Measurements from ENCODE around the gene ARMC2.
"Not testable (repeated sequence)": the region's sequence is repeated elsewhere in the genome, so short reads cannot be mapped to it uniquely, and the experiment has no call there.

The ARMC2 gene

GRCh38 chr6:108883172-108883571 lies 35.0 kb downstream of the ARMC2 start:
- Mint-ChIP-seq H3K4me1 (ENCODE audit: low read depth in 2 of 2) (peaks cover 8 to 20% of the 10 kb centered on the region in 2 donors), H3K36me3 (ENCODE audit: insufficient read depth) (no peaks in the 10 kb centered on the region), H3K9me3 (peaks cover 6 to 11% of the 10 kb centered on the region in 2 donors), H3K27ac (no peak overlapping the region), H3K27me3 (no peaks in the 10 kb centered on the region), H3K4me3 (no peak overlapping the region)
- DNase-seq (no peak), ATAC-seq (replicated peaks) (no peak)

- Mint-ChIP-seq H3K27me3 (no peaks in the 10 kb centered on the region), H3K36me3 (ENCODE audit: insufficient read depth) (peaks cover 3% of the 10 kb centered on the region), H3K27ac (no peak overlapping the region), H3K4me3 (no peak overlapping the region), H3K9me3 (peaks cover 0 to 2% of the 10 kb centered on the region in 2 donors), H3K4me1 (ENCODE audit: low read depth in 2 of 2) (peaks cover 8 to 14% of the 10 kb centered on the region in 2 donors)
- DNase-seq: no peak
- ATAC-seq (replicated peaks): no peak
Observed at GRCh38 chr6:108884211-108885059, 36.2 kb downstream of the ARMC2 start.

- peaks cover 3% of the 10 kb centered on the region for H3K36me3 Mint-ChIP-seq (ENCODE audit: insufficient read depth)
- H3K27me3 Mint-ChIP-seq: no peaks in the 10 kb centered on the region
- no peak overlapping the region for H3K27ac Mint-ChIP-seq
- no peak overlapping the region for H3K4me3 Mint-ChIP-seq
- ATAC-seq (replicated peaks): no peak
- DNase-seq: no peak
- no peaks in the 10 kb centered on the region for H3K9me3 Mint-ChIP-seq
- peaks cover 2 to 9% of the 10 kb centered on the region in 2 donors for H3K4me1 Mint-ChIP-seq (ENCODE audit: low read depth in 2 of 2)
Observed at GRCh38 chr6:108888052-108888451, 39.8 kb downstream of the ARMC2 start.

- H3K27ac Mint-ChIP-seq: no peak overlapping the region
- peaks cover 3% of the 10 kb centered on the region for H3K36me3 Mint-ChIP-seq (ENCODE audit: insufficient read depth)
- ATAC-seq (replicated peaks): no peak
- H3K4me3 Mint-ChIP-seq: no peak overlapping the region
- peaks cover 8 to 16% of the 10 kb centered on the region in 2 donors for H3K4me1 Mint-ChIP-seq (ENCODE audit: low read depth in 2 of 2)
- DNase-seq: no peak
- no peaks in the 10 kb centered on the region for H3K9me3 Mint-ChIP-seq
- H3K27me3 Mint-ChIP-seq: no peaks in the 10 kb centered on the region
Observed at GRCh38 chr6:108888745-108889144, 40.5 kb downstream of the ARMC2 start.

GRCh38 chr6:108890898-108891297 lies 42.7 kb downstream of the ARMC2 start:
- not testable (repeated sequence) for DNase-seq; H3K27me3 Mint-ChIP-seq; H3K9me3 Mint-ChIP-seq; H3K36me3 Mint-ChIP-seq (ENCODE audit: insufficient read depth); ATAC-seq (replicated peaks); H3K4me3 Mint-ChIP-seq; H3K27ac Mint-ChIP-seq
- peaks cover 10 to 12% of the 10 kb centered on the region in 2 donors for H3K4me1 Mint-ChIP-seq (ENCODE audit: low read depth in 2 of 2)

- ATAC-seq (replicated peaks) (peak; percentile 67), DNase-seq (no peak)
- no peaks in the 10 kb centered on the region for H3K27me3 Mint-ChIP-seq
- H3K9me3 Mint-ChIP-seq: no peaks in the 10 kb centered on the region
- H3K4me1 Mint-ChIP-seq (ENCODE audit: low read depth in 2 of 2): peaks cover 29 to 33% of the 10 kb centered on the region in 2 donors
- H3K27ac Mint-ChIP-seq: peak overlapping the region; percentile 86 to 95
- H3K36me3 Mint-ChIP-seq (ENCODE audit: insufficient read depth): peaks cover under 1% of the 10 kb centered on the region
- H3K4me3 Mint-ChIP-seq: peak overlapping the region; percentile 2 to 29
Observed at GRCh38 chr6:108895571-108895970, 47.3 kb downstream of the ARMC2 start.

GRCh38 chr6:108896111-108896661 lies 48.0 kb downstream of the ARMC2 start:
- peak in 1 of 3 experiments; percentile 26 for DNase-seq
- peak; percentile 90 for ATAC-seq (replicated peaks)
- Mint-ChIP-seq H3K4me1 (ENCODE audit: low read depth in 2 of 2) (peaks cover 32 to 36% of the 10 kb centered on the region in 2 donors), H3K27ac (peak overlapping the region; percentile 86 to 95), H3K36me3 (ENCODE audit: insufficient read depth) (peaks cover 3% of the 10 kb centered on the region), H3K27me3 (no peaks in the 10 kb centered on the region), H3K9me3 (no peaks in the 10 kb centered on the region), H3K4me3 (peak overlapping the region; percentile 73 to 83)

- no peak for ATAC-seq (replicated peaks)
- Mint-ChIP-seq H3K4me1 (ENCODE audit: low read depth in 2 of 2) (peaks cover 35 to 43% of the 10 kb centered on the region in 2 donors), H3K27me3 (no peaks in the 10 kb centered on the region), H3K36me3 (ENCODE audit: insufficient read depth) (peaks cover 3% of the 10 kb centered on the region), H3K27ac (peak overlapping the region in 1 of 2 donors; percentile 86), H3K4me3 (no peak overlapping the region), H3K9me3 (no peaks in the 10 kb centered on the region)
- DNase-seq: no peak
Observed at GRCh38 chr6:108897371-108897770, 49.1 kb downstream of the ARMC2 start.

GRCh38 chr6:108902382-108902792 lies 54.2 kb downstream of the ARMC2 start:
- peaks cover 25 to 39% of the 10 kb centered on the region in 2 donors for H3K4me1 Mint-ChIP-seq (ENCODE audit: low read depth in 2 of 2)
- DNase-seq: no peak
- H3K9me3 Mint-ChIP-seq: no peaks in the 10 kb centered on the region

GRCh38 chr6:108903796-108904195 lies 55.6 kb downstream of the ARMC2 start:
- ATAC-seq (replicated peaks) (no peak), DNase-seq (no peak)
- H3K27ac Mint-ChIP-seq: peak overlapping the region in 1 of 2 donors; percentile 36
- H3K9me3 Mint-ChIP-seq: no peaks in the 10 kb centered on the region
- peaks cover 3% of the 10 kb centered on the region for H3K36me3 Mint-ChIP-seq (ENCODE audit: insufficient read depth)
- no peak overlapping the region for H3K4me3 Mint-ChIP-seq
- peaks cover 20 to 30% of the 10 kb centered on the region in 2 donors for H3K4me1 Mint-ChIP-seq (ENCODE audit: low read depth in 2 of 2)
- no peaks in the 10 kb centered on the region for H3K27me3 Mint-ChIP-seq

More at GRCh38 chr6:108902382-108902792, 54.2 kb downstream of the ARMC2 start:
- H3K36me3 Mint-ChIP-seq (ENCODE audit: insufficient read depth): peaks cover 3% of the 10 kb centered on the region
- peak; percentile 59 for ATAC-seq (replicated peaks)
- peak overlapping the region; percentile 31 to 42 for H3K4me3 Mint-ChIP-seq
- H3K27me3 Mint-ChIP-seq: no peaks in the 10 kb centered on the region
- H3K27ac Mint-ChIP-seq: peak overlapping the region; percentile 62 to 67

- Mint-ChIP-seq H3K4me1 (ENCODE audit: low read depth in 2 of 2) (peaks cover 20 to 30% of the 10 kb centered on the region in 2 donors), H3K4me3 (no peak overlapping the region), H3K36me3 (ENCODE audit: insufficient read depth) (peaks cover 3% of the 10 kb centered on the region), H3K27ac (no peak overlapping the region), H3K9me3 (no peaks in the 10 kb centered on the region), H3K27me3 (no peaks in the 10 kb centered on the region)
- DNase-seq: no peak
- ATAC-seq (replicated peaks): peak; percentile 80
Observed at GRCh38 chr6:108904741-108905140, 56.5 kb downstream of the ARMC2 start.

GRCh38 chr6:108914235-108915022 lies 66.2 kb downstream of the ARMC2 start:
- DNase-seq: peak in 1 of 3 experiments; percentile 25
- H3K4me3 Mint-ChIP-seq: no peak overlapping the region
- no peaks in the 10 kb centered on the region for H3K36me3 Mint-ChIP-seq (ENCODE audit: insufficient read depth)
- H3K9me3 Mint-ChIP-seq: no peaks in the 10 kb centered on the region
- peak overlapping the region; percentile 77 to 81 for H3K27ac Mint-ChIP-seq
- peak; percentile 47 for ATAC-seq (replicated peaks)
- H3K27me3 Mint-ChIP-seq: no peaks in the 10 kb centered on the region
- H3K4me1 Mint-ChIP-seq (ENCODE audit: low read depth in 2 of 2): peaks cover 5 to 18% of the 10 kb centered on the region in 2 donors

- peak overlapping the region; percentile 6 to 9 for H3K27ac Mint-ChIP-seq
- no peaks in the 10 kb centered on the region for H3K9me3 Mint-ChIP-seq
- H3K4me3 Mint-ChIP-seq: no peak overlapping the region
Observed at GRCh38 chr6:108915258-108915657, 67.0 kb downstream of the ARMC2 start.

More at GRCh38 chr6:108915258-108915657, 67.0 kb downstream of the ARMC2 start:
- Mint-ChIP-seq H3K36me3 (ENCODE audit: insufficient read depth) (no peaks in the 10 kb centered on the region), H3K27me3 (no peaks in the 10 kb centered on the region), H3K4me1 (ENCODE audit: low read depth in 2 of 2) (peaks cover 11 to 24% of the 10 kb centered on the region in 2 donors)
- DNase-seq (no peak), ATAC-seq (replicated peaks) (no peak)

All from effector memory CD8-positive, alpha-beta T cell (primary cell).